HEK293T (cell line): ENCODE results near the gene HIPK4.
"Not testable (repeated sequence)": the region's sequence is repeated elsewhere in the genome, so short reads cannot be mapped to it uniquely, and the experiment has no call there.

ENCODE experiments used
- ARNT ChIP-seq: fragments of 450-650 bp; IDR thresholded peaks from 2 replicates; pipeline ENCODE4 v1.6.1; 2017; ENCODE audit warnings: mild to moderate bottlenecking
- CTBP1 ChIP-seq: fragments of 450-650 bp; IDR thresholded peaks from 2 replicates; pipeline ENCODE4 v1.6.1; 2016; ENCODE audit warnings: borderline replicate concordance
- ELF4 ChIP-seq: fragments of 450-650 bp; IDR thresholded peaks from 2 replicates; pipeline ENCODE4 v1.6.1; 2017; ENCODE audit warnings: antibody characterized with exemption
- FOXK2 ChIP-seq: fragments of 450-650 bp; IDR thresholded peaks from 2 replicates; pipeline ENCODE4 v1.6.1; 2016; ENCODE audit warnings: mild to moderate bottlenecking
- FOXM1 ChIP-seq: fragments of 450-650 bp; IDR thresholded peaks from 2 replicates; pipeline ENCODE4 v1.6.1; 2017; ENCODE audit warnings: mild to moderate bottlenecking, borderline replicate concordance
- HDGF ChIP-seq: fragments of 450-650 bp; IDR thresholded peaks from 2 replicates; pipeline ENCODE4 v1.6.1; 2017; ENCODE audit warnings: antibody characterized with exemption, borderline replicate concordance
- L3MBTL2 ChIP-seq: fragments of 450-650 bp; conservative IDR thresholded peaks from 2 replicates; pipeline ENCODE4 v1.6.1; 2016; ENCODE audit warnings: mild to moderate bottlenecking
- NFRKB ChIP-seq: fragments of 450-650 bp; IDR thresholded peaks from 2 replicates; pipeline ENCODE4 v1.6.1; 2016; ENCODE audit warnings: mild to moderate bottlenecking, moderate library complexity
- SUZ12 ChIP-seq: fragments of 450-650 bp; IDR thresholded peaks from 2 replicates; pipeline ENCODE4 v1.6.1; 2016; ENCODE audit warnings: mild to moderate bottlenecking
- ZNF384 ChIP-seq: fragments of 450-650 bp; IDR thresholded peaks from 2 replicates; pipeline ENCODE4 v1.6.1; 2016

GRCh38 chr19:40428197-40428596 is 38.2 kb upstream of the HIPK4 start:
- not testable (repeated sequence) for TF ChIP-seq SUZ12, HDGF, NFRKB, FOXK2, ARNT, FOXM1, L3MBTL2, ELF4, ZNF384, CTBP1
